Activated T-helper 17 cell treated with anti-CD3 and anti-CD28 coated beads, Interleukin-2, amount 50 U/mL, for 72 hours (primary cell): ENCODE data around the gene IFT27. TPM values are rescaled to one million over a fixed set of nuclear protein-coding genes. Genes with fewer than 3 reads are reported as not detected.

Experiments used
- ATAC-seq: fragments of 150-1000 bp; cut with Tn5 transposase; replicated peaks from 2 replicates; pipeline ENCODE4 v1.10.0; 2021; ENCODE audit warnings: mild to moderate bottlenecking, moderate library complexity
- H3K27ac Mint-ChIP-seq: one replicate; pipeline ENCODE4 v1.8.0; 2022; ENCODE audit warnings: mixed read lengths
- H3K27me3 Mint-ChIP-seq: one replicate; pipeline ENCODE4 v1.8.0; 2022; ENCODE audit warnings: mixed read lengths
- H3K36me3 Mint-ChIP-seq: one replicate; pipeline ENCODE4 v1.8.0; 2022; ENCODE audit warnings: low read depth, mild to moderate bottlenecking, mixed read lengths
- H3K4me1 Mint-ChIP-seq: one replicate; pipeline ENCODE4 v1.8.0; 2022; ENCODE audit warnings: mixed read lengths
- H3K4me3 Mint-ChIP-seq: one replicate; pipeline ENCODE4 v1.8.0; 2022; ENCODE audit warnings: mild to moderate bottlenecking, mixed read lengths
- H3K9me3 Mint-ChIP-seq: one replicate; pipeline ENCODE4 v1.8.0; 2022; ENCODE audit warnings: mixed read lengths
- total RNA-seq, 2 donors: library from RNA; stranded (reverse); gene quantifications; one replicate each; pipeline ENCODE4 v1.2.3, GENCODE V29; 2022

The IFT27 gene
- total RNA-seq, 2 donors from 2014 or later: 19.7 to 21.2 TPM

GRCh38 chr22:36808721-36809344 is 32.9 kb upstream of the IFT27 start:
- Mint-ChIP-seq H3K36me3 (no peaks in the 10 kb centered on the region), H3K4me1 (peaks cover 5% of the 10 kb centered on the region), H3K27me3 (peaks cover 12% of the 10 kb centered on the region), H3K27ac (peak overlapping the region; percentile 54), H3K4me3 (no peak overlapping the region), H3K9me3 (no peaks in the 10 kb centered on the region)
- ATAC-seq: no peak

GRCh38 chr22:36807627-36808026 is 31.7 kb upstream of the IFT27 start:
- H3K36me3 Mint-ChIP-seq: no peaks in the 10 kb centered on the region
- no peak for ATAC-seq
- H3K9me3 Mint-ChIP-seq: no peaks in the 10 kb centered on the region
- H3K27ac Mint-ChIP-seq: no peak overlapping the region
- no peak overlapping the region for H3K4me3 Mint-ChIP-seq
- H3K4me1 Mint-ChIP-seq: peaks cover 5% of the 10 kb centered on the region
- H3K27me3 Mint-ChIP-seq: peaks cover 12% of the 10 kb centered on the region

- Mint-ChIP-seq H3K9me3 (no peaks in the 10 kb centered on the region), H3K4me3 (no peak overlapping the region), H3K27me3 (peaks cover 12% of the 10 kb centered on the region), H3K36me3 (no peaks in the 10 kb centered on the region), H3K27ac (no peak overlapping the region), H3K4me1 (peaks cover 5% of the 10 kb centered on the region)
- no peak for ATAC-seq
Measured at GRCh38 chr22:36806835-36807234, 30.9 kb upstream of the IFT27 start.

- H3K27ac Mint-ChIP-seq: no peak overlapping the region
- no peaks in the 10 kb centered on the region for H3K9me3 Mint-ChIP-seq
Measured at GRCh38 chr22:36803358-36803757, 27.4 kb upstream of the IFT27 start.

GRCh38 chr22:36798674-36799066 is 22.8 kb upstream of the IFT27 start:
- no peaks in the 10 kb centered on the region for H3K9me3 Mint-ChIP-seq
- H3K36me3 Mint-ChIP-seq: no peaks in the 10 kb centered on the region
- no peak overlapping the region for H3K27ac Mint-ChIP-seq
- no peaks in the 10 kb centered on the region for H3K4me1 Mint-ChIP-seq
- ATAC-seq: no peak
- peaks cover 21% of the 10 kb centered on the region for H3K27me3 Mint-ChIP-seq
- H3K4me3 Mint-ChIP-seq: no peak overlapping the region

More at GRCh38 chr22:36803358-36803757, 27.4 kb upstream of the IFT27 start:
- ATAC-seq: no peak
- H3K27me3 Mint-ChIP-seq: peaks cover 20% of the 10 kb centered on the region
- no peaks in the 10 kb centered on the region for H3K36me3 Mint-ChIP-seq
- no peak overlapping the region for H3K4me3 Mint-ChIP-seq
- no peaks in the 10 kb centered on the region for H3K4me1 Mint-ChIP-seq

GRCh38 chr22:36797911-36798673 is 22.2 kb upstream of the IFT27 start:
- H3K4me1 Mint-ChIP-seq: no peaks in the 10 kb centered on the region
- peaks cover 15% of the 10 kb centered on the region for H3K27me3 Mint-ChIP-seq
- ATAC-seq: no peak
- no peaks in the 10 kb centered on the region for H3K9me3 Mint-ChIP-seq
- H3K4me3 Mint-ChIP-seq: no peak overlapping the region
- H3K36me3 Mint-ChIP-seq: no peaks in the 10 kb centered on the region
- H3K27ac Mint-ChIP-seq: no peak overlapping the region

GRCh38 chr22:36797374-36797773 is 21.5 kb upstream of the IFT27 start:
- Mint-ChIP-seq H3K4me1 (no peaks in the 10 kb centered on the region), H3K4me3 (no peak overlapping the region), H3K36me3 (no peaks in the 10 kb centered on the region), H3K27me3 (peaks cover 13% of the 10 kb centered on the region), H3K27ac (no peak overlapping the region), H3K9me3 (no peaks in the 10 kb centered on the region)
- ATAC-seq: no peak

- no peak for ATAC-seq
- H3K9me3 Mint-ChIP-seq: no peaks in the 10 kb centered on the region
- H3K27me3 Mint-ChIP-seq: peaks cover 13% of the 10 kb centered on the region
Measured at GRCh38 chr22:36796552-36797175, 20.7 kb upstream of the IFT27 start.

GRCh38 chr22:36795633-36796032 is 19.7 kb upstream of the IFT27 start:
- H3K4me3 Mint-ChIP-seq: no peak overlapping the region
- H3K4me1 Mint-ChIP-seq: no peaks in the 10 kb centered on the region
- H3K9me3 Mint-ChIP-seq: no peaks in the 10 kb centered on the region
- H3K27me3 Mint-ChIP-seq: peaks cover 11% of the 10 kb centered on the region
- H3K36me3 Mint-ChIP-seq: no peaks in the 10 kb centered on the region
- H3K27ac Mint-ChIP-seq: no peak overlapping the region
- no peak for ATAC-seq

More at GRCh38 chr22:36796552-36797175, 20.7 kb upstream of the IFT27 start:
- no peaks in the 10 kb centered on the region for H3K4me1 Mint-ChIP-seq
- H3K4me3 Mint-ChIP-seq: no peak overlapping the region
- H3K27ac Mint-ChIP-seq: no peak overlapping the region
- no peaks in the 10 kb centered on the region for H3K36me3 Mint-ChIP-seq

GRCh38 chr22:36790648-36791047 is 14.7 kb upstream of the IFT27 start:
- Mint-ChIP-seq H3K27me3 (peaks cover 6% of the 10 kb centered on the region), H3K4me1 (no peaks in the 10 kb centered on the region), H3K36me3 (no peaks in the 10 kb centered on the region), H3K27ac (no peak overlapping the region), H3K4me3 (no peak overlapping the region), H3K9me3 (no peaks in the 10 kb centered on the region)
- ATAC-seq: peak; percentile 100

- no peaks in the 10 kb centered on the region for H3K36me3 Mint-ChIP-seq
- ATAC-seq: no peak
- no peaks in the 10 kb centered on the region for H3K27me3 Mint-ChIP-seq
- H3K9me3 Mint-ChIP-seq: no peaks in the 10 kb centered on the region
- H3K4me3 Mint-ChIP-seq: no peak overlapping the region
- H3K27ac Mint-ChIP-seq: no peak overlapping the region
- H3K4me1 Mint-ChIP-seq: no peaks in the 10 kb centered on the region
Measured at GRCh38 chr22:36787204-36787988, 11.5 kb upstream of the IFT27 start.

GRCh38 chr22:36783743-36784142 is 7.8 kb upstream of the IFT27 start:
- ATAC-seq: no peak
- Mint-ChIP-seq H3K9me3 (no peaks in the 10 kb centered on the region), H3K4me3 (no peak overlapping the region)

GRCh38 chr22:36781656-36782627 is 6.0 kb upstream of the IFT27 start:
- Mint-ChIP-seq H3K9me3 (no peaks in the 10 kb centered on the region), H3K36me3 (no peaks in the 10 kb centered on the region), H3K4me1 (peaks cover 14% of the 10 kb centered on the region), H3K27me3 (no peaks in the 10 kb centered on the region), H3K4me3 (peak overlapping the region; percentile 76), H3K27ac (peak overlapping the region; percentile 90)
- peak; percentile 100 for ATAC-seq

More at GRCh38 chr22:36783743-36784142, 7.8 kb upstream of the IFT27 start:
- no peaks in the 10 kb centered on the region for H3K36me3 Mint-ChIP-seq
- H3K4me1 Mint-ChIP-seq: peaks cover 8% of the 10 kb centered on the region
- H3K27ac Mint-ChIP-seq: peak overlapping the region; percentile 67
- H3K27me3 Mint-ChIP-seq: no peaks in the 10 kb centered on the region
